IPS-20b (cell line): Measurements from ENCODE around the gene DICER1.

Source experiments
- H3K27ac ChIP-seq: one replicate; pipeline ENCODE4 v1.5.1; 2013; ENCODE audit warnings: low read length
- H3K27me3 ChIP-seq: 2 replicates; pipeline ENCODE4 v1.6.1; 2013; ENCODE audit warnings: mild to moderate bottlenecking, low read length, inconsistent platforms; ENCODE audit not compliant: insufficient read depth
- H3K36me3 ChIP-seq: 2 replicates; pipeline ENCODE4 v1.6.1; 2013; ENCODE audit warnings: low read depth, mild to moderate bottlenecking, inconsistent platforms, low read length, moderate library complexity; ENCODE audit not compliant: insufficient read depth
- H3K4me1 ChIP-seq: 2 replicates; pipeline ENCODE4 v1.6.1; 2013; ENCODE audit warnings: mild to moderate bottlenecking, control low read depth, inconsistent platforms, low read length, moderate library complexity; ENCODE audit not compliant: insufficient read depth
- H3K4me3 ChIP-seq: 2 replicates; pipeline ENCODE4 v1.5.1; 2013; ENCODE audit warnings: mild to moderate bottlenecking, low read length, inconsistent platforms
- H3K9ac ChIP-seq: 2 replicates; pipeline ENCODE4 v1.6.1; 2013; ENCODE audit warnings: low read depth, mild to moderate bottlenecking, inconsistent platforms, low read length, moderate library complexity
- H3K9me3 ChIP-seq: 2 replicates; pipeline ENCODE4 v1.6.1; 2013; ENCODE audit warnings: mild to moderate bottlenecking, low read depth, low read length, inconsistent platforms; ENCODE audit not compliant: insufficient read depth

The DICER1 gene

DNA sequence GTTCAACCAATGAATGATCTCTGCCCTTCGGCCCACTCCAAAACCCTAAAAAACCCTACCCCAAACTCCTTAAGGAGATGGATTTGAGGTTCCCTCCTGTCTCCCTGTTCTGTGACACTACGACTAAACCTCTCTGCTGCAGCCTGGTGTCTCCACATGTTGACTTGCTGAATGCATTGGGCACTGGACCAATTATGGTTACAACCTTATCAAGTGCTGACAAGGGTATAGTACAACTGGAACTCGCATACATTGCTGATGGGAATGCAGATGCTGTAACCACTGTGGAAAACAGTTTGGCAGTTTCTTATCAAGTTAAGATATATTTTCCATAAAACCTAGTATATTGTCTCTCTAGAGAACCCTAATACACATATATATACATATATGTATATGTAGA, 6.3 kb upstream of the DICER1 start:
- no peaks in the 10 kb centered on the region for H3K36me3 ChIP-seq
- H3K27ac ChIP-seq, result no peak overlapping the region
- peaks cover 5% of the 10 kb centered on the region; the same call in 1 of the 2 replicates for H3K9me3 ChIP-seq
- H3K27me3 ChIP-seq, result no peaks in the 10 kb centered on the region
- H3K4me1 ChIP-seq, result peaks cover 10% of the 10 kb centered on the region; the same call in 1 of the 2 replicates
- no peak overlapping the region for H3K4me3 ChIP-seq
- no peak overlapping the region for H3K9ac ChIP-seq

GRCh38 chr14:95163132-95163531, 5.8 kb upstream of the DICER1 start:
- no peak overlapping the region for H3K9ac ChIP-seq
- peaks cover 10% of the 10 kb centered on the region; the same call in 1 of the 2 replicates for H3K4me1 ChIP-seq
- H3K9me3 ChIP-seq, result peaks cover 5% of the 10 kb centered on the region; the same call in 1 of the 2 replicates
- no peaks in the 10 kb centered on the region for H3K36me3 ChIP-seq
- H3K4me3 ChIP-seq, result no peak overlapping the region
- H3K27ac ChIP-seq, result no peak overlapping the region
- H3K27me3 ChIP-seq, result no peaks in the 10 kb centered on the region

DNA sequence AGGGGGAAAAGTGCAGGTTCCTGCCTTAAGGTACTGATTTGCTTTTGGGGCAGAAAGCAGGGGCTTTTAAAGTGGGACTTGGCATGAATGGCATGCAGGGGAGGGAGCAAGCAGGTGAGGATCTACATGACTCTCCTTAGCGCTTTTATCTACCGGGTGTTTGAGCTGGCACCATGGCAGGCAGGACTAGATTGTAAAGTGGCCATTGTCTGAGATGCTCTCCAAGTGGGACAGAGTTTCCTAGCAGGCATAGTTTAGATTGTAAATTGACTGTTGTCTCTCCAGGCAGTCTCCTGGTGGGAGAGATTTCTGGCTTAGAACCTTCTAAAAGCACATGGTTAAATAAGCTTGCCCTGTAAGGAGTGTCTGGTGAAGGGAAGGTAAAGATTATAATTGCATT, 5.3 kb upstream of the DICER1 start:
- Histone ChIP-seq H3K4me3 (no peak overlapping the region), H3K27ac (no peak overlapping the region), H3K9ac (no peak overlapping the region), H3K36me3 (no peaks in the 10 kb centered on the region), H3K27me3 (no peaks in the 10 kb centered on the region), H3K4me1 (peaks cover 10% of the 10 kb centered on the region; the same call in 1 of the 2 replicates), H3K9me3 (peaks cover 5% of the 10 kb centered on the region; the same call in 1 of the 2 replicates)

DNA sequence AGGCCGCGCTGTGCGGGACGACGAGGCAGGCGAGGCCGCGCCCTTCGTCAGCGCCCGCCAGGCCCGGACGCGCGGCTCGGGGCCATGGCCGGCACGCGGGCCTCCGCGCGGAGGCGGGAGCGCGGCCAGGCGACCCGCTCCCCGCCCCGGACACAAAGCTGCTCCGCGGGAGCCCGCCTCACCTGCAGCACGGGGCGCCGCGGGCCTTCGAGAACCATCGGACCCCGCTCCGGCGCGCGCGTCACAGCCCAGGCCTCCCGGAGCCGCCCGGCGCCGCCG, 342 bp downstream of the DICER1 start:
- Histone ChIP-seq H3K27ac (no peak overlapping the region), H3K4me3 (peak overlapping the region; percentile 71; the same call in 1 of the 2 replicates), H3K9me3 (no peaks in the 10 kb centered on the region), H3K36me3 (no peaks in the 10 kb centered on the region), H3K27me3 (no peaks in the 10 kb centered on the region), H3K4me1 (peaks cover 13% of the 10 kb centered on the region), H3K9ac (peak overlapping the region; percentile 78; the same call in 1 of the 2 replicates)

- H3K9me3 ChIP-seq, result no peaks in the 10 kb centered on the region
- no peaks in the 10 kb centered on the region for H3K36me3 ChIP-seq
- peak overlapping the region; percentile 71 for H3K4me3 ChIP-seq
- H3K27ac ChIP-seq, result no peak overlapping the region
- no peaks in the 10 kb centered on the region for H3K27me3 ChIP-seq
- peaks cover 14% of the 10 kb centered on the region for H3K4me1 ChIP-seq
- H3K9ac ChIP-seq, result peak overlapping the region; percentile 78; the same call in 1 of the 2 replicates
Observed at GRCh38 chr14:95156161-95157047, 925 bp downstream of the DICER1 start.

GRCh38 chr14:95155045-95155444, 2.3 kb downstream of the DICER1 start:
- peak overlapping the region; percentile 71 for H3K4me3 ChIP-seq
- no peak overlapping the region for H3K9ac ChIP-seq
- H3K36me3 ChIP-seq, result no peaks in the 10 kb centered on the region

GRCh38 chr14:95153866-95154265, 3.5 kb downstream of the DICER1 start:
- H3K27me3 ChIP-seq, result no peaks in the 10 kb centered on the region
- peaks cover 15% of the 10 kb centered on the region for H3K4me1 ChIP-seq
- no peak overlapping the region for H3K4me3 ChIP-seq
- no peak overlapping the region for H3K27ac ChIP-seq
- no peak overlapping the region for H3K9ac ChIP-seq
- no peaks in the 10 kb centered on the region for H3K9me3 ChIP-seq
- no peaks in the 10 kb centered on the region for H3K36me3 ChIP-seq

More at GRCh38 chr14:95155045-95155444, 2.3 kb downstream of the DICER1 start:
- Histone ChIP-seq H3K27me3 (no peaks in the 10 kb centered on the region), H3K9me3 (no peaks in the 10 kb centered on the region), H3K27ac (no peak overlapping the region), H3K4me1 (peaks cover 14% of the 10 kb centered on the region)

DNA sequence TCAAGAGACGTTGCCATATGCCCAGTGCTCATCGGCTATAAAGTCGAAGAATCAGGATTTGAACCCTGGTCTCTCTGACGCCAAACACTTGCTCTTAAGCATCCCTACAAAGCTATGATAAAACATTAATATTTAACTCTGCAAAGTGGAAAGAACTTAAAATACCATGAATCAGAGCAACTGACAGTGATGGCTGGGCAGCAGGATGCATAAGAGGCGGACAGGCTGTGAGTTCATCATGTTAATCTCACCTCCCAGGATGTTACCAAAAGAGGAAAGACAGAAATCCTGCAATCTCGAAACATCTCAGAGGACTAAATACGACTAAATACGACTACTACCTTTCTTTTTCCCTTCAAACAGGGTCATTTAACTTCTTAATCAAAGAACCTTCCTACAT, 5.8 kb downstream of the DICER1 start:
- Histone ChIP-seq H3K9ac (no peak overlapping the region), H3K27me3 (no peaks in the 10 kb centered on the region), H3K9me3 (no peaks in the 10 kb centered on the region), H3K4me1 (peaks cover 29% of the 10 kb centered on the region), H3K27ac (no peak overlapping the region), H3K36me3 (no peaks in the 10 kb centered on the region), H3K4me3 (no peak overlapping the region)

- Histone ChIP-seq H3K27me3 (no peaks in the 10 kb centered on the region), H3K27ac (no peak overlapping the region), H3K36me3 (no peaks in the 10 kb centered on the region), H3K4me1 (peaks cover 33% of the 10 kb centered on the region), H3K9me3 (no peaks in the 10 kb centered on the region), H3K9ac (no peak overlapping the region), H3K4me3 (no peak overlapping the region)
Observed at GRCh38 chr14:95150910-95151309, 6.4 kb downstream of the DICER1 start.

GRCh38 chr14:95149441-95149840, 7.9 kb downstream of the DICER1 start:
- Histone ChIP-seq H3K36me3 (no peaks in the 10 kb centered on the region), H3K4me1 (peaks cover 31% of the 10 kb centered on the region), H3K9ac (no peak overlapping the region), H3K27me3 (no peaks in the 10 kb centered on the region), H3K27ac (no peak overlapping the region), H3K9me3 (peaks cover 8% of the 10 kb centered on the region), H3K4me3 (no peak overlapping the region)

GRCh38 chr14:95147597-95147996, 9.7 kb downstream of the DICER1 start:
- Histone ChIP-seq H3K4me1 (peaks cover 40% of the 10 kb centered on the region), H3K27ac (no peak overlapping the region), H3K9me3 (peaks cover 8% of the 10 kb centered on the region), H3K27me3 (no peaks in the 10 kb centered on the region), H3K4me3 (no peak overlapping the region), H3K9ac (no peak overlapping the region), H3K36me3 (no peaks in the 10 kb centered on the region)

DNA sequence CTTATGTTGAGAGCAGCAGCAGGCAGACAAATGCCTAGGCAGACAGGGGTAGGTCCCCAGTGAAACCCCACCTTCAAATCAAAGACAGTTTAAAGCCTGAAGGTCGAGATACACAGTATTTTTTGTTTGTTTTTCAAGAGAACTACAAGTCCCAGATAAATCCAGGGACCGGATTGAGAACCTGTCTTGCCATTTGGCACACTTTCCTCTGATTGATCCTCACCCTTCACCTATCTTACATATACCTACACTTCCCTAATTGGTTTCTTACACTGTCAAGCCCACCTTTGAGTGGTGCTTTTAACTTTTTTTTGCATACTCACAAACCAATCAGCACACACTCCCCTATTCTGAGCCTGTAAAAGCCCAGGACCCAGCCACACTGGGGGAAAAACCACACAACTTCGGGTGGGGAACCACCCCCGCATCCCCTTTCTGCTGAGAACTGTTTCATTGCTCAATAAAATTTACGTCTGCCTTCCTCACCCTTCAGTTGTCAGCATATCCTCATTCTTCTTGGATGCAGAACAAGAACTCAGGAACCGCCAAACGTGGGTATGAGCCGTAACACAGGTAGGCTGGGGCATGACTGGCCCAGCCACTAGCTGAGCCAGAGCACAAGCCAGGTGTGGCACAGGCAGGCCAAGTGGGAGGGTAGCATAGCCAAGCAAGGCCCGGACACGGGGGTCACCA, 11.1 kb downstream of the DICER1 start:
- H3K9ac ChIP-seq, result no peak overlapping the region
- H3K4me1 ChIP-seq, result peaks cover 51% of the 10 kb centered on the region
- H3K27ac ChIP-seq, result no peak overlapping the region
- no peaks in the 10 kb centered on the region for H3K36me3 ChIP-seq
- H3K9me3 ChIP-seq, result peaks cover 8% of the 10 kb centered on the region
- no peak overlapping the region for H3K4me3 ChIP-seq
- H3K27me3 ChIP-seq, result no peaks in the 10 kb centered on the region
